Peyer's patch (tissue), 4 donors: ENCODE measurements around the gene PRSS48.

ENCODE experiments used
- CTCF ChIP-seq, 6 experiments: fragments of 450-650 bp in 4 of 6; fragments of 200-600 bp in 2 of 6; sonication (generic) in 1 of 6; IDR thresholded peaks; one replicate each; pipeline ENCODE4 v1.5.1; 2017 to 2019; ENCODE audit warnings: antibody characterized with exemption in 6 of 6, mild to moderate bottlenecking in 3 of 6, moderate library complexity in 1 of 6
- POLR2A ChIP-seq, 2 donors: fragments of 450-650 bp; IDR thresholded peaks; one replicate each; pipeline ENCODE4 v1.5.1; 2017; ENCODE audit warnings: antibody characterized with exemption in 2 of 2, mild to moderate bottlenecking in 2 of 2, moderate library complexity in 2 of 2

- TF ChIP-seq CTCF (IDR thresholded peaks at IDR 0.05): no peak
- TF ChIP-seq POLR2A (IDR thresholded peaks at IDR 0.05): no peak
These were observed 49.2 kb upstream of the PRSS48 start for GRCh38 chr4:151227731-151228130.
